ENCODE data around the gene TSC22D2.

DNA sequence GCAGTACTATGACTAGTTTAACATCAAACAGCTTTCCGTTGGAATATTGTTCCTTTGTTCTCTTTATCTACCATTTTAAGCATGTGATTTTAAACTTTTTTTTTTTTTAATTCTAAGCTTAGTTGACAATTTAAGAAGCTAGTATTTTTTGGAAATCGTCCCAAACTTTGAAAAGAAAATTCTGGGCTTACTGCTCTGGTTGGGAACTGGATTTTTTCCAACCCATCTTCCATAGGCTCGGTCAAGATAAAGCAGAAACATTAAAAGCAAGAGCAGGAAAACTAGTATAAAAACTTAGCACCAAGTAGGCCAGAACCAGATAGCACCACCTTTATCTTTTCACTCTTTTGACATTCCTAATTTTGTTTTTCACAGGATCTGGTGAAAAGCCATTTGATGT is 49.9 kb downstream of the TSC22D2 start:
- TF ChIP-seq CTCF (IDR thresholded peaks at IDR 0.05; ENCODE audit: low read length) (no peak), EZH2 (optimal IDR thresholded peaks at IDR 0.05; ENCODE audit: low read depth, low read length) (no peak)

Data from MM.1S (cell line).